Myocyte (in vitro differentiated cells): ENCODE results near the gene SLC46A1. TPM values are rescaled to one million over a fixed set of nuclear protein-coding genes. Genes with fewer than 3 reads are reported as not detected.
"Not testable (repeated sequence)": the region's sequence is repeated elsewhere in the genome, so short reads cannot be mapped to it uniquely, and the experiment has no call there.

Experiments
- DNase-seq: peaks from one replicate; pipeline ENCODE4 v3.0.0-alpha.2; 2012; ENCODE audit warnings: low read depth
- polyA plus RNA-seq: library from polyadenylated mRNA; unstranded; fragments of >200 nt; gene quantifications from one replicate; pipeline ENCODE4 v1.2.1, GENCODE V29; 2012; ENCODE audit warnings: missing spikeins
- total RNA-seq: library from RNA; depleted of rRNA; stranded (reverse); fragments of >200 nt; gene quantifications from 2 replicates; pipeline ENCODE4 v1.2.3, GENCODE V29; 2014

The SLC46A1 gene
- 1.8 and 3.2 TPM in 2 replicates for total RNA-seq
- polyA plus RNA-seq = 3.6 TPM

GRCh38 chr17:28405632-28406472, at the start of gene SLC46A1:
Gene SLC46A1, minus strand, starts transcription at chr17:28406212. Its CDS starts 98 bp downstream, at chr17:28406114.
- no peak for DNase-seq

GRCh38 chr17:28449859-28450258, 43.8 kb upstream of the SLC46A1 start:
- no peak for DNase-seq

GRCh38 chr17:28447396-28447760, 41.4 kb upstream of the SLC46A1 start:
- DNase-seq = no peak

GRCh38 chr17:28446716-28447395, 40.8 kb upstream of the SLC46A1 start:
- no peak for DNase-seq

GRCh38 chr17:28443901-28444638, 38.1 kb upstream of the SLC46A1 start:
- no peak for DNase-seq

- DNase-seq = not testable (repeated sequence)
These were observed 28.3 kb upstream of the SLC46A1 start for GRCh38 chr17:28434326-28434725.

- no peak for DNase-seq
These were observed 27.7 kb upstream of the SLC46A1 start for GRCh38 chr17:28433721-28434120.

- DNase-seq = not testable (repeated sequence)
These were observed 22.0 kb upstream of the SLC46A1 start for GRCh38 chr17:28427982-28428381.

- no peak for DNase-seq
These were observed 21.4 kb upstream of the SLC46A1 start for GRCh38 chr17:28427371-28427770.

- no peak for DNase-seq
These were observed 20.1 kb upstream of the SLC46A1 start for GRCh38 chr17:28426081-28426519.

GRCh38 chr17:28425206-28425605, 19.2 kb upstream of the SLC46A1 start:
- DNase-seq = no peak

- DNase-seq = no peak
These were observed 15.8 kb upstream of the SLC46A1 start for GRCh38 chr17:28421787-28422305.

- peak; percentile 56 for DNase-seq
These were observed 10.8 kb upstream of the SLC46A1 start for GRCh38 chr17:28416703-28417311.

- DNase-seq = no peak
These were observed 9.9 kb upstream of the SLC46A1 start for GRCh38 chr17:28415886-28416285.

- DNase-seq = no peak
These were observed 7.8 kb upstream of the SLC46A1 start for GRCh38 chr17:28413804-28414203.

GRCh38 chr17:28412099-28412498, 6.1 kb upstream of the SLC46A1 start:
- DNase-seq = no peak

- no peak for DNase-seq
These were observed 1.9 kb upstream of the SLC46A1 start for GRCh38 chr17:28407974-28408306.

GRCh38 chr17:28407130-28407973, 1.3 kb upstream of the SLC46A1 start:
- no peak for DNase-seq

GRCh38 chr17:28406473-28406814, 432 bp upstream of the SLC46A1 start:
- no peak for DNase-seq

- no peak for DNase-seq
These were observed 1.0 kb downstream of the SLC46A1 start for GRCh38 chr17:28404812-28405570.
